ENCODE data around the gene SLC51B.
A peak's percentile ranks its signal among the peaks of the same experiment; 100 is the strongest.

Gene SLC51B

GRCh38 chr15:65066635-65067316, 21.6 kb downstream of the SLC51B start:
- POLR2A ChIA-PET, result no interaction called here
- H3K4me3 ChIP-seq (ENCODE audit: low read depth, low read length), result no peak overlapping the region
- no peak for DNase-seq (ENCODE audit: low read depth, low spot score)
- TF ChIP-seq CTCF (IDR thresholded peaks at IDR 0.05; ENCODE audit: insufficient read depth, low read length, missing control alignments), result no peak
- CTCF ChIA-PET, result interaction anchor here (0.6 to 9.3 kb wide), 5 partner anchors 8 to 35 kb away, joined by 3 to 135 read pairs (median 39); partner anchors contain the start of gene KBTBD13

- no peak for DNase-seq (ENCODE audit: low read depth, low spot score)
- POLR2A ChIA-PET, result no interaction called here
- H3K4me3 ChIP-seq (ENCODE audit: low read depth, low read length), result no peak overlapping the region
- CTCF ChIA-PET, result interaction anchor here (3.2 to 9.3 kb wide), 4 partner anchors 11 to 34 kb away, joined by 12 to 135 read pairs (median 56); partner anchors contain the start of gene KBTBD13
- no peak for TF ChIP-seq CTCF (IDR thresholded peaks at IDR 0.05; ENCODE audit: insufficient read depth, low read length, missing control alignments)
Measured at GRCh38 chr15:65067317-65067644, 22.1 kb downstream of the SLC51B start.

GRCh38 chr15:65067645-65068402, 22.6 kb downstream of the SLC51B start, which contains the start of gene RASL12:
Gene RASL12, minus strand, starts transcription at chr15:65067991. Its CDS starts 156 bp downstream, at chr15:65067835.
- ChIA-PET CTCF (interaction anchor here (0.6 to 9.3 kb wide), 8 partner anchors 10 to 335 kb away, joined by 3 to 135 read pairs (median 8); partner anchors contain the start of gene KBTBD13), POLR2A (no interaction called here)
- no peak within 1 kb of the TSS for H3K4me3 ChIP-seq (ENCODE audit: low read depth, low read length)
- no peak for DNase-seq (ENCODE audit: low read depth, low spot score)
- no peak for TF ChIP-seq CTCF (IDR thresholded peaks at IDR 0.05; ENCODE audit: insufficient read depth, low read length, missing control alignments)

DNA sequence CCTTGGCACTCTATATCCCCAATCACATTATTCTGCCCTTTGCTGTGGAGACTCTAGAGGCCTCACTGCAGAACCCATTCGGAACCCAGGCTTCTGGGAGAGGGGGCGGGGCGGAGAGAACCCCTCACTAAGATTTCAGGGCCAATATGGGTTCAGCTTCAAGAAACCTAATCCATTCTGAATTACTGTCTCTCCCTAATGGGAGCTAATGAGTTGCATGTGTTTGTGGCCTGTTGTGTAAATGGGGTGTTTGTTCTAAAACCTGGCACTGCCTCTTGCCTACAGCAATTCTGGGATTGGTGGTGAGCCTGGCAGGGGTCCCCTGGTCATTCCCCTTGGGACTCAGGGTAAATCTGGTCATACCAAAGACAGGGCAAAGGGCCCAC, 23.2 kb downstream of the SLC51B start:
- ChIA-PET CTCF (interaction anchor here (0.6 to 9.3 kb wide), 9 partner anchors 9 to 336 kb away, joined by 3 to 135 read pairs (median 12); partner anchors contain the start of gene KBTBD13), POLR2A (no interaction called here)
- DNase-seq (ENCODE audit: low read depth, low spot score), result no peak
- H3K4me3 ChIP-seq (ENCODE audit: low read depth, low read length), result no peak overlapping the region
- TF ChIP-seq CTCF (IDR thresholded peaks at IDR 0.05; ENCODE audit: insufficient read depth, low read length, missing control alignments), result no peak

DNA sequence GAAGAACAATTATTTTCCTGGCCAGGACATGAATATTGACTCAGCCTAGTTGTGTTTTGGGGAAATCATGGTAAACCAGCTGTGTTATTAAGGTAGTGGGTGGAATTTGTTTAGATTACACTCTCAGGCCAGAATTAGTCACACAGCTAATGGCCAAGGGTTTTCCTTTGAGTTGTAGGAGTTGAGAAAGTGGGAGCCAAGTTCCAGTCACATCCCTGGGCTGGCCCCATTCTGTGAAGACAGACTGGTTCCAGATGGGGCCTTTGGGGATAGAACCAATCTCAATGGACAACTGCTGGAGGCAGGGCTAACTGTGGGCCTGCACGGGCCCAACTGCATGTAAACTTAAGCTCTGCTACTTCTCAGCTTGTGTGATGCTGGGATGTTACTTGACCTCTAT, 24.0 kb downstream of the SLC51B start:
- CTCF ChIA-PET, result interaction anchor here (0.8 to 9.3 kb wide), 8 partner anchors 9 to 36 kb away, joined by 3 to 135 read pairs (median 12); partner anchors contain the start of gene KBTBD13
- no peak overlapping the region for H3K4me3 ChIP-seq (ENCODE audit: low read depth, low read length)
- DNase-seq (ENCODE audit: low read depth, low spot score), result peak; percentile 47
- POLR2A ChIA-PET, result interaction anchor here (0.7 kb wide), 1 partner anchor 10 kb away, joined by 3 read pairs; no protein-coding TSS in a partner anchor
- TF ChIP-seq CTCF (IDR thresholded peaks at IDR 0.05; ENCODE audit: insufficient read depth, low read length, missing control alignments), result no peak

Data from AG04449 (cell line).